Right forelimb (tissue), 1 donor: ENCODE measurements around the gene SLC38A9.
"Not testable (repeated sequence)": the region's sequence is repeated elsewhere in the genome, so short reads cannot be mapped to it uniquely, and the experiment has no call there.

Source experiments
- DNase-seq: peaks from one replicate; pipeline ENCODE4 v3.0.0-alpha.2; 2018

SLC38A9 gene

GRCh38 chr5:55608595-55609349 is 103.4 kb downstream of the SLC38A9 start:
- no peak for DNase-seq

GRCh38 chr5:55607309-55607708 is 104.8 kb downstream of the SLC38A9 start:
- DNase-seq: not testable (repeated sequence)

GRCh38 chr5:55604611-55605067 is 107.5 kb downstream of the SLC38A9 start:
- DNase-seq: no peak

- no peak for DNase-seq
These were observed 108.2 kb downstream of the SLC38A9 start for GRCh38 chr5:55603922-55604321.

GRCh38 chr5:55601628-55602027 is 110.5 kb downstream of the SLC38A9 start:
- no peak for DNase-seq

- peak; percentile 90 for DNase-seq
These were observed 110.9 kb downstream of the SLC38A9 start for GRCh38 chr5:55601204-55601618.

GRCh38 chr5:55600497-55601203 is 111.5 kb downstream of the SLC38A9 start:
- peak; percentile 56 for DNase-seq

- no peak for DNase-seq
These were observed 112.0 kb downstream of the SLC38A9 start for GRCh38 chr5:55600086-55600485.

- DNase-seq: no peak
These were observed 112.7 kb downstream of the SLC38A9 start for GRCh38 chr5:55599148-55600050.

- DNase-seq: peak; percentile 92
These were observed 114.8 kb downstream of the SLC38A9 start for GRCh38 chr5:55597014-55597981.

GRCh38 chr5:55594671-55595070 is 117.5 kb downstream of the SLC38A9 start:
- DNase-seq: no peak

- DNase-seq: no peak
These were observed 119.0 kb downstream of the SLC38A9 start for GRCh38 chr5:55593115-55593472.

GRCh38 chr5:55592388-55593114 is 119.6 kb downstream of the SLC38A9 start:
- no peak for DNase-seq

GRCh38 chr5:55591686-55592085 is 120.4 kb downstream of the SLC38A9 start:
- DNase-seq: no peak

GRCh38 chr5:55585206-55585610 is 126.9 kb downstream of the SLC38A9 start:
- DNase-seq: no peak

GRCh38 chr5:55584398-55585205 is 127.5 kb downstream of the SLC38A9 start:
- DNase-seq: no peak

- DNase-seq: no peak
These were observed 128.5 kb downstream of the SLC38A9 start for GRCh38 chr5:55583578-55583977.

GRCh38 chr5:55582256-55582655 is 129.9 kb downstream of the SLC38A9 start:
- no peak for DNase-seq

GRCh38 chr5:55580042-55580441 is 132.1 kb downstream of the SLC38A9 start:
- no peak for DNase-seq

GRCh38 chr5:55578771-55579170 is 133.4 kb downstream of the SLC38A9 start:
- no peak for DNase-seq
